Endothelial cell (in vitro differentiated cells): Measurements from ENCODE around the gene RNASEH2A. TPM values are rescaled to one million over a fixed set of nuclear protein-coding genes. Genes with fewer than 3 reads are reported as not detected.

Source experiments
- DNase-seq: peaks from one replicate; pipeline ENCODE4 v3.0.0; 2021; ENCODE audit warnings: low spot score
- H3K27ac Mint-ChIP-seq: one replicate; pipeline ENCODE4 v1.8.0; 2021; ENCODE audit warnings: mixed read lengths, inconsistent platforms; ENCODE audit not compliant: unreplicated experiment
- H3K27me3 Mint-ChIP-seq: one replicate; pipeline ENCODE4 v1.8.0; 2021; ENCODE audit warnings: mild to moderate bottlenecking, moderate library complexity, mixed read lengths, inconsistent platforms; ENCODE audit not compliant: unreplicated experiment
- H3K36me3 Mint-ChIP-seq: one replicate; pipeline ENCODE4 v1.8.0; 2021; ENCODE audit warnings: mild to moderate bottlenecking, low read depth, mixed read lengths, inconsistent platforms; ENCODE audit not compliant: unreplicated experiment
- H3K4me1 Mint-ChIP-seq: one replicate; pipeline ENCODE4 v1.8.0; 2021; ENCODE audit warnings: mild to moderate bottlenecking, mixed read lengths, inconsistent platforms; ENCODE audit not compliant: unreplicated experiment
- H3K4me3 Mint-ChIP-seq: one replicate; pipeline ENCODE4 v1.8.0; 2021; ENCODE audit warnings: mild to moderate bottlenecking, mixed read lengths, inconsistent platforms; ENCODE audit not compliant: unreplicated experiment
- H3K9me3 Mint-ChIP-seq: one replicate; pipeline ENCODE4 v1.8.0; 2021; ENCODE audit warnings: mixed read lengths, inconsistent platforms; ENCODE audit not compliant: unreplicated experiment
- CTCF ChIP-seq: fragments of 200-600 bp; sonication (generic); IDR thresholded peaks from one replicate; pipeline ENCODE4 v1.5.0; 2021; ENCODE audit warnings: antibody characterized with exemption; ENCODE audit not compliant: unreplicated experiment
- long read RNA-seq: library from polyadenylated mRNA; unstranded; transcript quantifications from one replicate; pipeline ENCODE4 v2.0.0, GENCODE V29; 2020; ENCODE audit not compliant: unreplicated experiment
- total RNA-seq: library from RNA; stranded (reverse); fragmentation: NEBNext Ultra II Directional; extraction: Animal tissue kit (Norgen Biotek cat#: 25700); gene quantifications from one replicate; pipeline ENCODE4 v1.2.1, GENCODE V29; 2021; ENCODE audit not compliant: unreplicated experiment

The RNASEH2A gene
- total RNA-seq = 26.9 TPM
- long read RNA-seq, transcript RNASEH2A-201 (8 exons, 2,753 nt) = major isoform, 30 of 36 reads
- long read RNA-seq, partial matches to known transcripts = 2 of 36 reads
- long read RNA-seq, other reads (novel, unspliced or antisense) = 0 of 36 reads

GRCh38 chr19:12806242-12807081, at the start of gene RNASEH2A:
RNASEH2A (plus strand) TSS chr19:12806584; CDS start chr19:12806674, 90 bp downstream.
- H3K36me3 Mint-ChIP-seq = peaks cover 4% of the 10 kb centered on the region
- peaks cover 13% of the 10 kb centered on the region for H3K4me1 Mint-ChIP-seq
- no peak within 1 kb of the TSS for H3K27ac Mint-ChIP-seq
- H3K27me3 Mint-ChIP-seq = peaks cover 14% of the 10 kb centered on the region
- peaks cover 4% of the 10 kb centered on the region for H3K9me3 Mint-ChIP-seq
- DNase-seq = peak; percentile 89
- H3K4me3 Mint-ChIP-seq = peak within 1 kb of the TSS; percentile 94
- TF ChIP-seq CTCF = no peak

- DNase-seq = peak; percentile 90
- Mint-ChIP-seq H3K36me3 (no peaks in the 10 kb centered on the region), H3K9me3 (no peaks in the 10 kb centered on the region), H3K27ac (no peak overlapping the region), H3K4me3 (no peak overlapping the region), H3K27me3 (peaks cover 2% of the 10 kb centered on the region), H3K4me1 (peaks cover 2% of the 10 kb centered on the region)
- peak; percentile 98 for TF ChIP-seq CTCF
Observed at GRCh38 chr19:12757544-12758274, 48.7 kb upstream of the RNASEH2A start.

GRCh38 chr19:12759686-12760085, 46.7 kb upstream of the RNASEH2A start:
- peaks cover 2% of the 10 kb centered on the region for H3K4me1 Mint-ChIP-seq
- H3K27ac Mint-ChIP-seq = no peak overlapping the region
- no peaks in the 10 kb centered on the region for H3K9me3 Mint-ChIP-seq
- no peak overlapping the region for H3K4me3 Mint-ChIP-seq
- peaks cover 2% of the 10 kb centered on the region for H3K27me3 Mint-ChIP-seq
- no peak for DNase-seq
- no peak for TF ChIP-seq CTCF
- H3K36me3 Mint-ChIP-seq = no peaks in the 10 kb centered on the region

GRCh38 chr19:12763100-12763499, 43.3 kb upstream of the RNASEH2A start:
- H3K27me3 Mint-ChIP-seq = peaks cover 11% of the 10 kb centered on the region
- no peak for TF ChIP-seq CTCF
- H3K36me3 Mint-ChIP-seq = peaks cover 7% of the 10 kb centered on the region
- H3K27ac Mint-ChIP-seq = no peak overlapping the region
- no peaks in the 10 kb centered on the region for H3K4me1 Mint-ChIP-seq
- H3K4me3 Mint-ChIP-seq = peak overlapping the region; percentile 25
- DNase-seq = no peak
- H3K9me3 Mint-ChIP-seq = no peaks in the 10 kb centered on the region

GRCh38 chr19:12764698-12765097, 41.7 kb upstream of the RNASEH2A start:
- peaks cover 12% of the 10 kb centered on the region for H3K36me3 Mint-ChIP-seq
- no peak for DNase-seq
- H3K27me3 Mint-ChIP-seq = peaks cover 17% of the 10 kb centered on the region
- H3K27ac Mint-ChIP-seq = no peak overlapping the region
- H3K4me1 Mint-ChIP-seq = peaks cover 3% of the 10 kb centered on the region
- H3K4me3 Mint-ChIP-seq = no peak overlapping the region
- no peak for TF ChIP-seq CTCF
- H3K9me3 Mint-ChIP-seq = no peaks in the 10 kb centered on the region
